Measurements from ENCODE around the gene FLRT1. TPM values are rescaled to one million over a fixed set of nuclear protein-coding genes. Genes with fewer than 3 reads are reported as not detected.

Gene FLRT1
- total RNA-seq, 1 donor from 2014 or later = not detected

DNA sequence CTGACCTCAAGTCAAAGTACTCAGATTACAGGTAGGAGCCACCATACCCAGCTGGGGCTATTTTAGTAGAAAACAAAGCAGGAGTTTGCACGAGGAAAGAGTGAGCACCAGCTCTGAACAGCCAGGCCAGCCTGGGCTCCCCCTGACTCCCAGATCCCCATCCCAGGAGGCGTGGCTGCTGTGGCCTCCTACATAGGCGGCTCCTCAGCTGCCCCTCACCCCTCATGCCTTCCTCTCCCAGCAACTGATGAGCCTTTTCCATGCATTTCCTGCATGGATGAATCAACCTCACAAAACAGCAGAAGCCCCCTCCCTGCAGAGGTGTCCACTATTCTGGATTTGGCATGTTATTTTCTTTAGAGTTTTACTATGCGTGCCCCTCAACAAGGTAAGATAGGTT is 10.5 kb upstream of the FLRT1 start:
- TF ChIP-seq, protein P1, sequence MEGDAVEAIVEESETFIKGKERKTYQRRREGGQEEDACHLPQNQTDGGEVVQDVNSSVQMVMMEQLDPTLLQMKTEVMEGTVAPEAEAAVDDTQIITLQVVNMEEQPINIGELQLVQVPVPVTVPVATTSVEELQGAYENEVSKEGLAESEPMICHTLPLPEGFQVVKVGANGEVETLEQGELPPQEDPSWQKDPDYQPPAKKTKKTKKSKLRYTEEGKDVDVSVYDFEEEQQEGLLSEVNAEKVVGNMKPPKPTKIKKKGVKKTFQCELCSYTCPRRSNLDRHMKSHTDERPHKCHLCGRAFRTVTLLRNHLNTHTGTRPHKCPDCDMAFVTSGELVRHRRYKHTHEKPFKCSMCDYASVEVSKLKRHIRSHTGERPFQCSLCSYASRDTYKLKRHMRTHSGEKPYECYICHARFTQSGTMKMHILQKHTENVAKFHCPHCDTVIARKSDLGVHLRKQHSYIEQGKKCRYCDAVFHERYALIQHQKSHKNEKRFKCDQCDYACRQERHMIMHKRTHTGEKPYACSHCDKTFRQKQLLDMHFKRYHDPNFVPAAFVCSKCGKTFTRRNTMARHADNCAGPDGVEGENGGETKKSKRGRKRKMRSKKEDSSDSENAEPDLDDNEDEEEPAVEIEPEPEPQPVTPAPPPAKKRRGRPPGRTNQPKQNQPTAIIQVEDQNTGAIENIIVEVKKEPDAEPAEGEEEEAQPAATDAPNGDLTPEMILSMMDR (conservative IDR thresholded peaks at IDR 0.05; ENCODE audit: low read depth, low read length) = no peak
- no peak for DNase-seq (ENCODE audit: low read depth)
- no peak overlapping the region for H3K4me3 ChIP-seq (ENCODE audit: low read depth, low read length)

DNA sequence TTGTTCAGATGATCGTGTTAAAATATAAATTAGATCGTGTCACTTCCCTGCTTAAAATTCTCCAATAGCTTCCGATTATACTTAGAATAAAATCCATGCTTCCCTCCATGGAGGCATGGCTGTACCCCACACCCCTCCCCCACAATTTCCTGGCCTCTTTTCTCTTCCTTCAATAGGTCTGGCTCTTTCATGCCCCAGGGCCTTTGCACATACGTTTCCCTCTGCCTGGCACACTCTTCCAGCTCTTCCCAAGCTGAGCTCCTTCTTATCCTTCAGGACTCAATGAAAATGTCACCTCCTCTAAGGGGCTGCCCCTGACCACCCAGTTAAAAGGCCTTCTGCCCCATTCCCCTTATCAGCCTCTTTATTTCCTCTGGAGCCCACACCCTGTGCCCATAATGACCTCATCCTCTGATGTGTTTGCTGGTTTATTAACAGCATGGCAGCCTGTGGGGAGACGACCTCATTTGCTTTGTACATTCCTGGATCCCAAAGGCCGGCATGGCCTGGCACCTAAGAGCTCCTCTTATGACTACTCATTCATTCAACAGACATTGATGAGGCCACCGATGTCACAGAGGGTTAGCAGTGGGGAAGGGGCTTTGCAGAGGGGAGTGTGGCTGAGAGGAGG is 9.0 kb upstream of the FLRT1 start:
- H3K4me3 ChIP-seq (ENCODE audit: low read depth, low read length) = no peak overlapping the region
- no peak for DNase-seq (ENCODE audit: low read depth)
- TF ChIP-seq, protein P1 (conservative IDR thresholded peaks at IDR 0.05; ENCODE audit: low read depth, low read length) = no peak

DNA sequence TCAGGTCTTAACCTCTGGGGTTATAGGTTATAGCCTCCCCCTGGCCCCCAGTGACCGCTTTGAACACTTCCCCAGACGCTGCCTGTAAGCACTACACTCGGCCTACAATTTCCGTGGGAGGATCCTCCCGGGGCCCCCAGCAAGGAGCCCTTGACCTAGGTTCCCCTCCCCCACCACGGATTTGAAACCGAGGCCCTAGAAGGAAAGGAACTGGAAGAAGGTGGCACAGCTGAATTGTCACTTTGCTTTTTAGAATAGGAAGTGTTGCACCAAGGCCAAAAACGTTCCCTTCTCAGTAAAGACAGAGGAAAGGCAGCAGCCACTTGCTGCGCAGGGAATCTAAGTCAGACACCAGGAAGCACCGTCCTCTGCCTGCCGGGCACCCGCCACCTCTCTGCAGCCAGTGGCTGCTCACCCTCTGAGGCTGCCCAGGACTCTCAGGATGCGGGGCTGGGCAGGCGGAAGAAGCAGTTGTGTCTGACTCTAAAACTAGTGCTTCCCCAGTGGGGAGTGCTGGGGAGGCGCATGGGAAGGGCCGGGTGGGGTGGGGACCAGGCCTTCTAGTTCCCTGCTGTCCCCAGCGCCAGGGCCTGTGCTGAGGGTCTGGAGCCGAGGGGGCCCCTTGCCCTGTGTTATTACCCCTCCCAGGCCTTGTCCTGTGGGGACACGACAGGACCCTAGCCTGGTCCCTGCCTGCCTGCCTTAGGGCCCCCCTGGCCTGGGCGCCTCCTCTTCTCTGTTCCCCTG is 7.9 kb upstream of the FLRT1 start:
- H3K4me3 ChIP-seq (ENCODE audit: low read depth, low read length) = no peak overlapping the region
- TF ChIP-seq, protein P1 (conservative IDR thresholded peaks at IDR 0.05; ENCODE audit: low read depth, low read length) = no peak
- DNase-seq (ENCODE audit: low read depth) = no peak

DNA sequence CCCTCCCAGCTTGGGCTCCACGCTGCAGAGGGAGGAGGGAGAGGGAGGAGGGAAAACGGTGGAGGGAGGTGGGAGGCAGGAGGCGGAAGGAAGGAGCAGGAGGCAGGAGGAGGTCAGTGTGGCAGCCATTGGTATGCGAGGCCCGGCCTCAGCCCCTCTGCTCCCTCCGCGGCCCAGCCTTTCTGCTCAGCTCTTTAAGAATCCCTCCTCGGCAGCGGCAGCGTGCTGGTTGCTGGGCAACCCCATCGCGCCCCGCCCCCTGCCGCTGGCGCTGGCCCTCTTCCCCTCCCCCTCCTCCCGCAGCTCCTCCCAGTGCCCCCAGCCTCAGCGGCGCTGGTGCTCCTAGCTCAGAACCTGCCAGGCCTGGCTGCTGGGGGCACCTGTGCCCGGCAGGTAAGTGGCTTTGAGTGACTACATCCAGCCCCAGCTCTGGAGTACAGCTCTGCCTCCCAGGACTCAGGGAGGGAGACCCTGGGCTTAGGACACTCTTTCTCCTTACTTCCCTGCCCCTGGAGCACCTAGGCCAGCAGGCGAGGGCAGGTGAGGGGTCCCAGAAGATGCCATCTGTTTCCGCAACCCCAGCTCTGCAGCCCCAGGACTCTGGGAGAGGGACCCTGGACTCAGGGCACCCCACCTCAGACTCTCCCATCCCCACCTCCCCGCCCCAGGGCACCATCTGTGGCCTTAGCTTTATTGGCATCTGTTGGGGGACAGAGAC is 7.2 kb upstream of the FLRT1 start:
- TF ChIP-seq, protein P1 (conservative IDR thresholded peaks at IDR 0.05; ENCODE audit: low read depth, low read length) = no peak
- no peak overlapping the region for H3K4me3 ChIP-seq (ENCODE audit: low read depth, low read length)
- no peak for DNase-seq (ENCODE audit: low read depth)

DNA sequence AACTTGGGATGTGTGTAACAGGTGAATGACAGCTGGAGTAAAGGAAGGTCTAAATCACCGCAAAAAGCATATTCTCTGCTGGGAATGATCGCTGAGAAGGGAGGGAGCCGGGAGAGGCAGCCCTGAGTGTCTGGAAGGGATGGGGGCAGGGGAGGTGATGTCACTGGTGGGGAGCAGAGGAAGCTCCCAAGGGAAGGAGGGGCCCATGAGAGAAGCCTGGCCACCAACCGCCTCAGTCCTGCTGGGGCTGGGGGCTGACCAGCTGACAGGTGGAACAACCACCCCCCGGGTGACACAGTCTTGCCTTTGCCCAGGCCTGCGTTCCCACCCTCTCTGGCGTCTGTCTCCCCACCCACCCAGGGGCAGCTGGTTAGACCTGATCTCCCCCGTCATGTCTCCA is 6.0 kb upstream of the FLRT1 start:
- H3K4me3 ChIP-seq (ENCODE audit: low read depth, low read length) = no peak overlapping the region
- TF ChIP-seq, protein P1 (conservative IDR thresholded peaks at IDR 0.05; ENCODE audit: low read depth, low read length) = no peak
- no peak for DNase-seq (ENCODE audit: low read depth)

DNA sequence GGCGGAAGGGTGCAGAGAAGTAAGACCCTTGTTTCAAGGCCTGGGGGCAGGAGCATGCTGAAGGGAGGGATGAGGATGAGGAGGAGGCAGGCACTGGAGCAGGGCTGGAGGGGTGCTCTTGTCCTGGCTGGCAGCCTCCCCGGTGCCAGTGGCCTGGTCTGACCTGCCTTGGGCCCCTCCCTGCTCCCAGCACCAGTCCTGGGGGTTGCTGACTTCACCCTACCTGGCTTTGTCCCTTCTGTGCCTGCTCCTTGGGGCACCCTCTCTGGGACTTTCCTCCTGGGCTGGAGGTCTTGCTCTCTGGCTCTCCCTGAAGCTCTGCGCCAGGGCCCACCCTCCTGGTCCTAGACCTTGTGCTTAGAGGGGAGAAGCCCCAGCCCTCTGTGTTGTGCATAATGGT is 4.7 kb upstream of the FLRT1 start:
- TF ChIP-seq, protein P1 (conservative IDR thresholded peaks at IDR 0.05; ENCODE audit: low read depth, low read length) = no peak
- DNase-seq (ENCODE audit: low read depth) = no peak
- H3K4me3 ChIP-seq (ENCODE audit: low read depth, low read length) = no peak overlapping the region

All from epithelial cell of proximal tubule (primary cell).